Tibial nerve (tissue), 4 donors: Measurements from ENCODE around the gene COL4A2. TPM values are rescaled to one million over a fixed set of nuclear protein-coding genes. Genes with fewer than 3 reads are reported as not detected.
A peak's percentile ranks its signal among the peaks of the same experiment; 100 is the strongest.
"Not testable (repeated sequence)": the region's sequence is repeated elsewhere in the genome, so short reads cannot be mapped to it uniquely, and the experiment has no call there.

ENCODE experiments used
- DNase-seq, 2 donors: peaks; one replicate each; pipeline ENCODE4 v3.0.0-alpha.2; 2019; ENCODE audit warnings: low spot score in 2 of 2
- H3K27ac ChIP-seq, 4 donors: fragments of 200-600 bp; sonication (generic) in 3 of 4; one replicate each; pipeline ENCODE4 v1.5.1; 2017 to 2019; ENCODE audit warnings: mild to moderate bottlenecking in 1 of 4
- H3K27me3 ChIP-seq, 2 donors: fragments of 200-600 bp; sonication (generic) in 1 of 2; one replicate each; pipeline versions ENCODE4 v1.5.1 to v1.6.0; 2017 to 2019
- H3K36me3 ChIP-seq, 3 donors: fragments of 200-600 bp; sonication (generic); one replicate each; pipeline ENCODE4 v1.5.1; 2018 to 2019
- H3K4me1 ChIP-seq, 4 donors: fragments of 200-600 bp; sonication (generic) in 3 of 4; one replicate each; pipeline ENCODE4 v1.5.1; 2017 to 2019
- H3K4me3 ChIP-seq, 4 donors: fragments of 200-600 bp; sonication (generic) in 3 of 4; one replicate each; pipeline ENCODE4 v1.5.1; 2017 to 2019; ENCODE audit warnings: mild to moderate bottlenecking in 1 of 4, moderate library complexity in 1 of 4
- H3K9me3 ChIP-seq, 4 donors: fragments of 200-600 bp; sonication (generic) in 3 of 4; one replicate each; pipeline ENCODE4 v1.5.1; 2017 to 2019
- EP300 ChIP-seq, 2 donors: sonication (generic); formaldehyde crosslinking; IDR thresholded peaks; one replicate each; pipeline ENCODE4 v1.6.1; 2017; ENCODE audit warnings: antibody characterized with exemption in 2 of 2, mild to moderate bottlenecking in 1 of 2
- POLR2A ChIP-seq, 2 donors: fragments of 450-650 bp; IDR thresholded peaks; one replicate each; pipeline ENCODE4 v1.6.1; 2017; ENCODE audit warnings: antibody characterized with exemption in 2 of 2, mild to moderate bottlenecking in 2 of 2, moderate library complexity in 2 of 2
- WGBS, 2 donors: methylation state at CpG; one replicate each; pipeline ENCODE4 v1.1.5; 2018; 5-methylcytosine and 5-hydroxymethylcytosine counted together
- total RNA-seq, 4 donors: library from RNA; depleted of rRNA; stranded (reverse); fragments of >200 nt; gene quantifications; one replicate each; pipeline ENCODE4 v1.1.0, GENCODE V29; 2016
- TF ChIP-seq, protein P1 (sequence below), 5 experiments: fragments of 200-600 bp in 3 of 5; fragments of 450-650 bp in 2 of 5; sonication (generic) in 3 of 5; IDR thresholded peaks; one replicate each; pipeline ENCODE4 v1.5.1; 2016 to 2019; ENCODE audit warnings: antibody characterized with exemption in 5 of 5, mild to moderate bottlenecking in 3 of 5, moderate library complexity in 2 of 5

Gene COL4A2
- total RNA-seq, 4 donors from 2014 or later: 576 to 821 (median 658) TPM

DNA sequence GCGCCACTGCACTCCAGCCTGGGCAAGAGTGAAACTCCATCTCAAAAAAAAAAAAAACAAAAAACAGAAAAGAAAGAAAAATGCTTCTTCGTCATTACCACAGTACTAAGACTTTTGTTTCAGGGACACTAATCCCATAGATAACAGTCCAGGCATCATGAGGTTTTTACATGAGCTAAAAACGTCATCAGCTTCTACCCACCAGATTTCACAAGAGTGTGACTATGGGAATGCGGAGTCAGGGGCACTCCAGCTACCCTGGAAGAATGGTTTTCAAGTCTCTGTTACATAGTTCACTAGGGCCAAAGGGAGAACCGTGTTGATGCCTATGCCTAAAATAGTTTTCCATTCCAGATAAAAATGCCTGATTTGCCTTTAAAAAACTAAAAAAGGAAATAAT lies 221.3 kb downstream of the COL4A2 start:
- Histone ChIP-seq H3K36me3 (no peaks in the 10 kb centered on the region), H3K4me1 (peaks cover 0 to 89% (median 63%) of the 10 kb centered on the region in 4 donors)

DNA sequence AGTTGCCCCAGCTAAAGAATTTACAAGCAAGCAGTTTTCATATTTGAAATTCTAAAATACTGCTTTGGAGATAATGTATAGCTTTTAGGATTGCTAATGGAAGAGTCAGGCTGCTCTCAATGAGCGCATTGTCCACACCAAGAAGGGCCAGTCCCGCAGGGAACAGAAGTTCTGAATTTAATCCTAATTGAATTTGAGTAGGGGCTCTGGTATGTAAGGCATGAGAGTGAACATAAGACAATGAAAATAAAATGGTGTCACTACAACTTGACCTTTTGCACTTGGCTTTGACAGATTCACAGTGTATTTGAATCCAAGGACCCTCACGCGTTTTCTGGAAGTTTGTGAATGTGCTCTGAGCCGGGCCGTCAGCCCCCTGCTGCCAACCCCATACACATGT lies 221.8 kb downstream of the COL4A2 start:
- Histone ChIP-seq H3K27me3 (no peaks in the 10 kb centered on the region), H3K27ac (peak overlapping the region; percentile 47 to 93 (median 76)), H3K9me3 (no peaks in the 10 kb centered on the region), H3K4me3 (no peak overlapping the region), H3K36me3 (no peaks in the 10 kb centered on the region), H3K4me1 (peaks cover 0 to 89% (median 61%) of the 10 kb centered on the region in 4 donors)
- 63 to 70% methylated on average over 6 of the region's 6 CpGs for WGBS, 2 donors
- TF ChIP-seq, protein P1, sequence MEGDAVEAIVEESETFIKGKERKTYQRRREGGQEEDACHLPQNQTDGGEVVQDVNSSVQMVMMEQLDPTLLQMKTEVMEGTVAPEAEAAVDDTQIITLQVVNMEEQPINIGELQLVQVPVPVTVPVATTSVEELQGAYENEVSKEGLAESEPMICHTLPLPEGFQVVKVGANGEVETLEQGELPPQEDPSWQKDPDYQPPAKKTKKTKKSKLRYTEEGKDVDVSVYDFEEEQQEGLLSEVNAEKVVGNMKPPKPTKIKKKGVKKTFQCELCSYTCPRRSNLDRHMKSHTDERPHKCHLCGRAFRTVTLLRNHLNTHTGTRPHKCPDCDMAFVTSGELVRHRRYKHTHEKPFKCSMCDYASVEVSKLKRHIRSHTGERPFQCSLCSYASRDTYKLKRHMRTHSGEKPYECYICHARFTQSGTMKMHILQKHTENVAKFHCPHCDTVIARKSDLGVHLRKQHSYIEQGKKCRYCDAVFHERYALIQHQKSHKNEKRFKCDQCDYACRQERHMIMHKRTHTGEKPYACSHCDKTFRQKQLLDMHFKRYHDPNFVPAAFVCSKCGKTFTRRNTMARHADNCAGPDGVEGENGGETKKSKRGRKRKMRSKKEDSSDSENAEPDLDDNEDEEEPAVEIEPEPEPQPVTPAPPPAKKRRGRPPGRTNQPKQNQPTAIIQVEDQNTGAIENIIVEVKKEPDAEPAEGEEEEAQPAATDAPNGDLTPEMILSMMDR (IDR thresholded peaks at IDR 0.05): no peak
- TF ChIP-seq EP300 (IDR thresholded peaks at IDR 0.05) (no peak), POLR2A (IDR thresholded peaks at IDR 0.05) (no peak)
- DNase-seq: no peak

More for the DNA sequence above, 221.3 kb downstream of the COL4A2 start:
- DNase-seq: peak in 1 of 2 donors; percentile 44
- no peaks in the 10 kb centered on the region for H3K9me3 ChIP-seq
- H3K27me3 ChIP-seq: no peaks in the 10 kb centered on the region
- H3K27ac ChIP-seq: peak overlapping the region; percentile 47 to 93 (median 76)
- WGBS, 2 donors: 42 to 48% methylated on average over 5 of the region's 5 CpGs
- H3K4me3 ChIP-seq: no peak overlapping the region
- TF ChIP-seq, protein P1 (IDR thresholded peaks at IDR 0.05): no peak
- peak; percentile 85 to 90 for TF ChIP-seq EP300 (IDR thresholded peaks at IDR 0.05)

DNA sequence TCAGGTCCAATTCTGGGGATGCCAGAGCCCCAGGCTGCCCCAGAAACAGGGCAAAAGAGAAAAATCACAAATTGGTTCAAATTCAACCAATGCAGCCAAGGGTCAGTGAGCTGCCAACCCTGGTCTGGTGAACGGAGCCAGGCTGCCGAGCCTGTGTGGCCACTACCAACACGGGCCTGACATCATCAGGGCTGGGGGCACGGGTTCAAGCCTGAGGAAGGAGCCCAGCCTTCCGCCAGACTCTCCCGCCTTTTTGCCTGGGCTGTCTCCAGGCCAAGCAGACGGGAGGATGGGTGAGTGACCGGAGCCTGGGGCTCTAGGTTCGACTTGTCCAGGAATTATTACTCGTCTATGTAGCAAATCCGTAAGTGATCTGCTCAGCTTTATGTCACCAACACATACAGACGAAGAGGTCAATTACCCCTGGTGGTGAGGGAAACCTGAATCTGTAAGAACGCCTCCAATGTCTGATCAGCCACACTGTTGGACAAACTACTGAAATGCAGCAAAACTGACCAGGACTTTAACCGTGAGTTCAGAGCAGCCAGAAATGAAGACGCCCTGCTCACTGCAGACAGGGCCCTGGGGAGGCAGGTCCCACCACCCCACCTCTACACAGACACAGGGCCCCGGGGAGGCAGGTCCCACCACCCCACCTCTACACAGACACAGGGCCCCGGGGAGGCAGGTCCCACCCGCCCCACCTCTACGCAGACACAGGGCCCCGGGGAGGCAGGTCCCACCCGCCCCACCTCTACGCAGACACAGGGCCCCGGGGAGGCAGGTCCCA lies 222.6 kb downstream of the COL4A2 start:
- Histone ChIP-seq H3K4me1 (peaks cover 0 to 88% (median 57%) of the 10 kb centered on the region in 4 donors), H3K4me3 (no peak overlapping the region), H3K9me3 (no peaks in the 10 kb centered on the region), H3K36me3 (no peaks in the 10 kb centered on the region), H3K27me3 (no peaks in the 10 kb centered on the region), H3K27ac (peak overlapping the region; percentile 47 to 93 (median 76))
- WGBS, 2 donors: 72 to 74% methylated on average over 15 to 17 of the region's 23 CpGs
- TF ChIP-seq EP300 (IDR thresholded peaks at IDR 0.05) (no peak), POLR2A (IDR thresholded peaks at IDR 0.05) (no peak)
- TF ChIP-seq, protein P1 (IDR thresholded peaks at IDR 0.05): no peak
- DNase-seq: no peak

DNA sequence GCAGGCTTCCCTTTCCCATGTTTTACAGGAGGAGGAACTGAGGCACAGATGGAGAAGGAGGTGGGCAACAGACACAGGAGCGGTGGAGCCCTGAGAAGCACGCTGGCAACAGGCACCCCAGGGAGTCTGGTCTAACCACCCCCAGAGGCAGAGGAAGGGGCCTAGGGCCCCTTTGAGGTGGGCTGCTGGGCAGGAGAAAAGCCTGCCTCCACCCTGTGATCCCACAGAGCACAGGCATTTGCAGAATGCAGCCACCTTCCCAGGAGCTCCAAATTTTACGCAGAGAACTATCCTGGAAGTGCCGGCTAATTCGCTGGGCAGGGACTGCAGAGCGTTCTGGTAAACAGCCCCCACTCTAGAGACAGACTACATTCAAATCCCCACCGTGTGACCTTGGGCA lies 224.0 kb downstream of the COL4A2 start:
- Histone ChIP-seq H3K36me3 (no peaks in the 10 kb centered on the region), H3K27me3 (no peaks in the 10 kb centered on the region), H3K4me3 (no peak overlapping the region), H3K9me3 (no peaks in the 10 kb centered on the region), H3K27ac (peak overlapping the region in 2 of 4 donors; percentile 55 to 73), H3K4me1 (peaks cover 0 to 87% (median 49%) of the 10 kb centered on the region in 4 donors)
- no peak for DNase-seq
- no peak for TF ChIP-seq POLR2A (IDR thresholded peaks at IDR 0.05)
- TF ChIP-seq EP300 (IDR thresholded peaks at IDR 0.05): no peak
- TF ChIP-seq, protein P1 (IDR thresholded peaks at IDR 0.05): no peak
- 91 to 92% methylated on average over 7 of the region's 7 CpGs for WGBS, 2 donors

DNA sequence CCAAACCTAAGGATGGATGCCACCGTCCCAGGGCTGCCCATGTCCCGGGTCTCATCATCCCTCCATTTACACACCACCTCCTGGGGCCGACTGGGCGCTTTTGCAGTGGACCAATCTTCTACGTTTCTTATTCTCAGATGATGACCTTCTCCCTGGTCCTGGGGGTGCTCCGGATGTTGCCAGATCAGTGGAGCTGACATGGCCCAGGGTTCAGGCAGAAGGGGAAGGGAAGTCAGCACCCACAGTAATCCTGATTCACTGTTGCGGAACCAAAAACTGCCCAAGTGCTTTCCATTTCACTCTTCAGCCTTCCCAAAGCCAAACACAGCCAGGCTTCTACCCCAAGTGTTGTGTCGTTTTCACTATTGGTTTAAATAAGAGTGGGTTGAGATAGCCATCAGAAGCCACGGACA lies 224.6 kb downstream of the COL4A2 start:
- no peak for DNase-seq
- peaks cover 0 to 85% (median 43%) of the 10 kb centered on the region in 4 donors for H3K4me1 ChIP-seq
- H3K27ac ChIP-seq: peak overlapping the region in 2 of 4 donors; percentile 66 to 73
- H3K9me3 ChIP-seq: no peaks in the 10 kb centered on the region
- 79 to 83% methylated on average over 9 of the region's 9 CpGs for WGBS, 2 donors
- TF ChIP-seq EP300 (IDR thresholded peaks at IDR 0.05): no peak
- TF ChIP-seq POLR2A (IDR thresholded peaks at IDR 0.05): no peak
- TF ChIP-seq, protein P1 (IDR thresholded peaks at IDR 0.05): no peak
- no peaks in the 10 kb centered on the region for H3K27me3 ChIP-seq
- H3K4me3 ChIP-seq: no peak overlapping the region
- no peaks in the 10 kb centered on the region for H3K36me3 ChIP-seq

DNA sequence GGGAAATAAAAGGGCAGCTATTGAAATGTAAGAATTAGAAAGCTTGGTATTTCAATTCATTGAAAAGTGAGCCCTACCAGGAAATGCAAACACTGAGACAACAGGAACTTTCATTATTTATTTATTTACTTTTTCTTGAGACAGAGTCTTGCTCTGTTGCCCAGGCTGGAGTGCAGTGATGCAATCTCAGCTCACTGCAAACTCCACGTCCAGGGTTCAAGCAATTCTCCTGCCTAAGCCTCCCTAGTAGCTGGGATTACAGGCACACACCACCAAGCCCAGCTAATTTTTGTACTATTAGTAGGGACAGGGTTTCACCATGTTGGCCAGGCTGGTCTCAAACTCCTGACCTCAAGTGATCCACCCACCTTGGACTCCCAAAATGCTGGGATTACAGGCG lies 225.2 kb downstream of the COL4A2 start:
- peaks cover 0 to 83% (median 40%) of the 10 kb centered on the region in 4 donors for H3K4me1 ChIP-seq
- H3K4me3 ChIP-seq, H3K9me3 ChIP-seq, H3K36me3 ChIP-seq, DNase-seq, H3K27me3 ChIP-seq: not testable (repeated sequence)
- WGBS, 2 donors: 57 to 65% methylated on average over 2 of the region's 2 CpGs
- peak overlapping the region in 2 of 4 donors; percentile 66 to 73 for H3K27ac ChIP-seq
